Measurements from ENCODE around the gene NBPF1. TPM values are rescaled to one million over a fixed set of nuclear protein-coding genes. Genes with fewer than 3 reads are reported as not detected.
"Not testable (repeated sequence)": the region's sequence is repeated elsewhere in the genome, so short reads cannot be mapped to it uniquely, and the experiment has no call there.

NBPF1 gene
- total RNA-seq, 1 experiment from 2014 or later: 27.7 TPM

- H3K4me1 Mint-ChIP-seq; H3K14ac ChIP-seq (ENCODE audit: insufficient read depth, low read length); H3K4me1 ChIP-seq (ENCODE audit: insufficient read depth, low read length); H2BK12ac ChIP-seq (ENCODE audit: insufficient read length, low read depth, low read length); H3K79me2 ChIP-seq (ENCODE audit: insufficient read depth, low read length); H3K9me3 ChIP-seq (ENCODE audit: control insufficient read depth, low read depth, low read length); H2BK20ac ChIP-seq (ENCODE audit: low read depth, low read length, poor library complexity, severe bottlenecking); H3K23ac ChIP-seq (ENCODE audit: insufficient read length, low read depth, low read length); H4K20me1 ChIP-seq (ENCODE audit: control insufficient read depth, insufficient read depth, insufficient read length); H3T11ph ChIP-seq (ENCODE audit: low read length); H4K8ac ChIP-seq (replicated peaks; ENCODE audit: insufficient read length, low read depth, low read length); H3K27me3 ChIP-seq (ENCODE audit: insufficient read depth, low read length); H3K27me3 Mint-ChIP-seq (ENCODE audit: low read depth); H2BK5ac ChIP-seq (ENCODE audit: insufficient read length, low read length); H4K5ac ChIP-seq (ENCODE audit: insufficient read length, low read depth, low read length); H3K27ac ChIP-seq (ENCODE audit: insufficient read length, low read depth, low read length); H3K18ac ChIP-seq (ENCODE audit: insufficient read length, low read depth, low read length); H3K9ac ChIP-seq (ENCODE audit: extremely low read depth, insufficient read length, low read length); H3K4ac ChIP-seq (ENCODE audit: low read depth, low read length); H4K91ac ChIP-seq (ENCODE audit: insufficient read length, low read depth, low read length); H2BK15ac ChIP-seq (ENCODE audit: low read depth, low read length); H3K4me3 Mint-ChIP-seq; H2AK5ac ChIP-seq (ENCODE audit: insufficient read length, low read length); H3K27ac Mint-ChIP-seq; H3K56ac ChIP-seq (ENCODE audit: insufficient read length, low read depth, low read length); H2AFZ ChIP-seq (ENCODE audit: low read length); DNase-seq; H3K79me1 ChIP-seq (ENCODE audit: insufficient read depth, low read depth, low read length, poor library complexity, severe bottlenecking); H3K9me3 Mint-ChIP-seq; H2BK120ac ChIP-seq (ENCODE audit: low read depth, low read length, poor library complexity, severe bottlenecking); H3K23me2 ChIP-seq (ENCODE audit: insufficient read length, low read depth, low read length, poor library complexity, severe bottlenecking); H3K4me2 ChIP-seq (ENCODE audit: insufficient read depth, insufficient read length, low read length); H3K36me3 Mint-ChIP-seq (ENCODE audit: insufficient read depth in 1 of 3, low read depth in 3 of 3): not testable (repeated sequence)
- WGBS (ENCODE audit: extremely low coverage, insufficient read length, low lambda C conversion rate): no CpG with 5 or more reads among the region's 11 CpGs
Observed at GRCh38 chr1:16553244-16553643, 60.1 kb downstream of the NBPF1 start.

GRCh38 chr1:16550212-16550918 is 63.0 kb downstream of the NBPF1 start:
- not testable (repeated sequence) for H3K9me3 Mint-ChIP-seq; H4K8ac ChIP-seq (replicated peaks; ENCODE audit: insufficient read length, low read depth, low read length); H3K56ac ChIP-seq (ENCODE audit: insufficient read length, low read depth, low read length); H3K36me3 Mint-ChIP-seq (ENCODE audit: insufficient read depth in 1 of 3, low read depth in 3 of 3); H3K4ac ChIP-seq (ENCODE audit: low read depth, low read length); H3K4me1 Mint-ChIP-seq; H2AFZ ChIP-seq (ENCODE audit: low read length); H3K27me3 Mint-ChIP-seq (ENCODE audit: low read depth); H3K27ac ChIP-seq (ENCODE audit: insufficient read length, low read depth, low read length); H3K23me2 ChIP-seq (ENCODE audit: insufficient read length, low read depth, low read length, poor library complexity, severe bottlenecking); H2BK20ac ChIP-seq (ENCODE audit: low read depth, low read length, poor library complexity, severe bottlenecking); H3K14ac ChIP-seq (ENCODE audit: insufficient read depth, low read length); H2AK5ac ChIP-seq (ENCODE audit: insufficient read length, low read length); H2BK12ac ChIP-seq (ENCODE audit: insufficient read length, low read depth, low read length); H3K27ac Mint-ChIP-seq; H2BK120ac ChIP-seq (ENCODE audit: low read depth, low read length, poor library complexity, severe bottlenecking); DNase-seq; H3K4me3 Mint-ChIP-seq; H4K20me1 ChIP-seq (ENCODE audit: control insufficient read depth, insufficient read depth, insufficient read length); H4K5ac ChIP-seq (ENCODE audit: insufficient read length, low read depth, low read length); H4K91ac ChIP-seq (ENCODE audit: insufficient read length, low read depth, low read length); H3K4me1 ChIP-seq (ENCODE audit: insufficient read depth, low read length); H3K23ac ChIP-seq (ENCODE audit: insufficient read length, low read depth, low read length); H3K4me2 ChIP-seq (ENCODE audit: insufficient read depth, insufficient read length, low read length); H3K9ac ChIP-seq (ENCODE audit: extremely low read depth, insufficient read length, low read length); H2BK5ac ChIP-seq (ENCODE audit: insufficient read length, low read length); H3K27me3 ChIP-seq (ENCODE audit: insufficient read depth, low read length); H3T11ph ChIP-seq (ENCODE audit: low read length); H3K9me3 ChIP-seq (ENCODE audit: control insufficient read depth, low read depth, low read length); H3K79me2 ChIP-seq (ENCODE audit: insufficient read depth, low read length); H3K79me1 ChIP-seq (ENCODE audit: insufficient read depth, low read depth, low read length, poor library complexity, severe bottlenecking); H2BK15ac ChIP-seq (ENCODE audit: low read depth, low read length); H3K18ac ChIP-seq (ENCODE audit: insufficient read length, low read depth, low read length)
- WGBS (ENCODE audit: extremely low coverage, insufficient read length, low lambda C conversion rate): no CpG with 5 or more reads among the region's 1 CpG
